Liver (tissue), 9 donors: ENCODE results near the gene M6PR. TPM values are rescaled to one million over a fixed set of nuclear protein-coding genes. Genes with fewer than 3 reads are reported as not detected.
"Not testable (repeated sequence)": the region's sequence is repeated elsewhere in the genome, so short reads cannot be mapped to it uniquely, and the experiment has no call there.

Experiments
- DNase-seq: peaks from one replicate; pipeline ENCODE4 v3.0.0-alpha.2; 2017; ENCODE audit warnings: low spot score
- H3K27ac ChIP-seq, 2 donors: one replicate each; pipeline ENCODE4 v1.7.0; 2013; ENCODE audit warnings: inconsistent platforms in 2 of 2, low read length in 2 of 2, control low read depth in 1 of 2, low read depth in 1 of 2, mild to moderate bottlenecking in 1 of 2
- H3K27me3 ChIP-seq, 4 donors: one replicate each; pipeline versions ENCODE4 v1.6.1 to v1.7.0; 2013; ENCODE audit warnings: low read length in 3 of 4, inconsistent platforms in 1 of 4, mild to moderate bottlenecking in 1 of 4, moderate library complexity in 1 of 4; ENCODE audit not compliant: control insufficient read depth in 4 of 4, insufficient read depth in 4 of 4
- H3K36me3 ChIP-seq, 4 donors: one replicate each; pipeline versions ENCODE4 v1.6.1 to v1.7.0; 2013; ENCODE audit warnings: low read length in 3 of 4, mild to moderate bottlenecking in 3 of 4, low read depth in 1 of 4, moderate library complexity in 1 of 4; ENCODE audit not compliant: control insufficient read depth in 4 of 4, insufficient read depth in 3 of 4
- H3K4me1 ChIP-seq, 4 donors: one replicate each; pipeline versions ENCODE4 v1.6.1 to v1.7.0; 2013; ENCODE audit warnings: low read length in 3 of 4, mild to moderate bottlenecking in 3 of 4, moderate library complexity in 1 of 4; ENCODE audit not compliant: control insufficient read depth in 4 of 4, insufficient read depth in 4 of 4
- H3K4me3 ChIP-seq, 3 donors: one replicate each; pipeline versions ENCODE4 v1.6.1 to v1.7.0; 2013; ENCODE audit warnings: low read length in 3 of 3, control low read depth in 1 of 3, low read depth in 1 of 3, mild to moderate bottlenecking in 1 of 3
- H3K9ac ChIP-seq, 2 donors: one replicate each; pipeline ENCODE4 v1.7.0; 2013; ENCODE audit warnings: low read length in 2 of 2, mild to moderate bottlenecking in 2 of 2, moderate library complexity in 2 of 2, control low read depth in 1 of 2, low read depth in 1 of 2
- H3K9me3 ChIP-seq, 4 donors: one replicate each; pipeline versions ENCODE4 v1.6.1 to v1.7.0; 2013; ENCODE audit warnings: low read length in 3 of 4; ENCODE audit not compliant: control insufficient read depth in 4 of 4
- FOXA1 ChIP-seq: IDR thresholded peaks from 2 replicates; pipeline ENCODE4 v1.6.1; 2016; ENCODE audit warnings: antibody characterized with exemption
- FOXA2 ChIP-seq: IDR thresholded peaks from 2 replicates; pipeline ENCODE4 v1.6.1; 2016; ENCODE audit warnings: antibody characterized with exemption
- HNF4A ChIP-seq, 2 donors: conservative IDR thresholded peaks; 2 replicates each; pipeline ENCODE4 v1.6.1; 2016; ENCODE audit warnings: antibody characterized with exemption in 2 of 2, mild to moderate bottlenecking in 2 of 2
- JUND ChIP-seq, 2 donors: IDR thresholded peaks; 2 replicates each; pipeline ENCODE4 v1.6.1; 2016; ENCODE audit warnings: antibody characterized with exemption in 2 of 2
- NR2F2 ChIP-seq: IDR thresholded peaks from 2 replicates; pipeline ENCODE4 v1.6.1; 2016; ENCODE audit warnings: antibody characterized with exemption
- RAD21 ChIP-seq, 2 donors: IDR thresholded peaks; 2 replicates each; pipeline ENCODE4 v1.6.1; 2016; ENCODE audit warnings: antibody characterized with exemption in 2 of 2, mild to moderate bottlenecking in 2 of 2
- RXRA ChIP-seq, 2 donors: IDR thresholded peaks; 2 replicates each; pipeline ENCODE4 v1.6.1; 2017 to 2018; ENCODE audit warnings: antibody characterized with exemption in 2 of 2, mild to moderate bottlenecking in 1 of 2
- TAF1 ChIP-seq: conservative IDR thresholded peaks from 2 replicates; pipeline ENCODE4 v1.6.1; 2016; ENCODE audit warnings: antibody characterized with exemption, mild to moderate bottlenecking
- YY1 ChIP-seq: IDR thresholded peaks from 2 replicates; pipeline ENCODE4 v1.6.1; 2016; ENCODE audit warnings: antibody characterized with exemption, mild to moderate bottlenecking
- WGBS: extraction: QIAGEN DNeasy Blood & Tissue Kit; methylation state at CpG from one replicate; pipeline ENCODE4 v1.1.7; 2013; 5-methylcytosine and 5-hydroxymethylcytosine counted together
- polyA plus RNA-seq, 2 donors: library from polyadenylated mRNA; stranded (reverse) in 1 of 2; unstranded in 1 of 2; fragments of 200-250 nt in 1 of 2; fragments of >200 nt in 1 of 2; fragmentation: Nextera tagmentation in 1 of 2; extraction: Ambion mirVana in 1 of 2; gene quantifications; one replicate each; pipeline versions ENCODE4 v1.2.1 to v1.2.3, GENCODE V29; 2013 to 2015
- total RNA-seq, 2 donors: library from RNA; depleted of rRNA; stranded (reverse); fragments of >200 nt; gene quantifications; one replicate each; pipeline ENCODE4 v1.2.3, GENCODE V29; 2014
- TF ChIP-seq, protein P1 (sequence below): IDR thresholded peaks from 2 replicates; pipeline ENCODE4 v1.6.1; 2016; ENCODE audit warnings: antibody characterized with exemption
- TF ChIP-seq, protein P2 (sequence below): fragments of 150-350 bp; IDR thresholded peaks from 2 replicates; pipeline ENCODE4 v1.5.1; 2017; ENCODE audit warnings: improper control_type of control experiment, low read depth, low read length; ENCODE audit not compliant: missing input control
- TF ChIP-seq, protein P3 (sequence below): IDR thresholded peaks from 2 replicates; pipeline ENCODE4 v1.6.1; 2016; ENCODE audit warnings: antibody characterized with exemption, mild to moderate bottlenecking
- TF ChIP-seq, protein P4 (sequence below): IDR thresholded peaks from 2 replicates; pipeline ENCODE4 v1.6.1; 2016; ENCODE audit warnings: antibody characterized with exemption
- donor health status: healthy.
- donor health status: healthy.
- donor health status: healthy.
- donor health status: healthy.
- donor health status: healthy.

Gene M6PR
- total and polyA plus RNA-seq, 4 donors = 38.7 to 118 (median 46.7) TPM

DNA sequence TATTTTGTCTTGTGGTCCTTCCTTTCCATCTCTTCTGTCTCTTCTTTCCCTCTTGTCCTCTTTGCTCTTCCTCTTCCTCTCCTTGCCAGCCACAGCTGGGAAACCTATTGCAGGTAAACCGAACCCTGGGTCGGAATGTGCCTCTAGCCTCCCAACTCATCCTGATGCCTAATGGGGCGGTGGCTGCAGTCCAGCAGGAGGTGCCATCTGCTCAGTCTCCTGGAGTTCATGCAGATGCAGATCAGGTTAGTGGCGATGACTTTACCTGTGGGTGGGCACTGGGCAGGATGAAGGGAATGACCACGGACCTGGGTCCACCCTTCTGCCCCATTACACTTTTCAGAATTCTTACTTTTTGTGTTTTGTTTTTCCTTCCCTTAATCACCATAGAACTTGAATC lies 26.9 kb downstream of the M6PR start:
- WGBS = 97% methylated on average over 5 of the region's 5 CpGs
- DNase-seq = no peak
- Histone ChIP-seq H3K27me3 (no peaks in the 10 kb centered on the region), H3K4me3 (no peak overlapping the region), H3K9me3 (no peaks in the 10 kb centered on the region), H3K36me3 (peaks cover 0 to 7% (median 2%) of the 10 kb centered on the region in 4 donors), H3K4me1 (no peaks in the 10 kb centered on the region), H3K9ac (no peak overlapping the region), H3K27ac (no peak overlapping the region)
- TF ChIP-seq, protein P1, sequence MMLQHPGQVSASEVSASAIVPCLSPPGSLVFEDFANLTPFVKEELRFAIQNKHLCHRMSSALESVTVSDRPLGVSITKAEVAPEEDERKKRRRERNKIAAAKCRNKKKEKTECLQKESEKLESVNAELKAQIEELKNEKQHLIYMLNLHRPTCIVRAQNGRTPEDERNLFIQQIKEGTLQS = no peak
- TF ChIP-seq RXRA (IDR thresholded peaks at IDR 0.05) (no peak), RAD21 (IDR thresholded peaks at IDR 0.05) (peak in 1 of 2 donors; percentile 25), YY1 (no peak), FOXA1 (no peak)
- TF ChIP-seq, protein P2, sequence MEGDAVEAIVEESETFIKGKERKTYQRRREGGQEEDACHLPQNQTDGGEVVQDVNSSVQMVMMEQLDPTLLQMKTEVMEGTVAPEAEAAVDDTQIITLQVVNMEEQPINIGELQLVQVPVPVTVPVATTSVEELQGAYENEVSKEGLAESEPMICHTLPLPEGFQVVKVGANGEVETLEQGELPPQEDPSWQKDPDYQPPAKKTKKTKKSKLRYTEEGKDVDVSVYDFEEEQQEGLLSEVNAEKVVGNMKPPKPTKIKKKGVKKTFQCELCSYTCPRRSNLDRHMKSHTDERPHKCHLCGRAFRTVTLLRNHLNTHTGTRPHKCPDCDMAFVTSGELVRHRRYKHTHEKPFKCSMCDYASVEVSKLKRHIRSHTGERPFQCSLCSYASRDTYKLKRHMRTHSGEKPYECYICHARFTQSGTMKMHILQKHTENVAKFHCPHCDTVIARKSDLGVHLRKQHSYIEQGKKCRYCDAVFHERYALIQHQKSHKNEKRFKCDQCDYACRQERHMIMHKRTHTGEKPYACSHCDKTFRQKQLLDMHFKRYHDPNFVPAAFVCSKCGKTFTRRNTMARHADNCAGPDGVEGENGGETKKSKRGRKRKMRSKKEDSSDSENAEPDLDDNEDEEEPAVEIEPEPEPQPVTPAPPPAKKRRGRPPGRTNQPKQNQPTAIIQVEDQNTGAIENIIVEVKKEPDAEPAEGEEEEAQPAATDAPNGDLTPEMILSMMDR = no peak
- TF ChIP-seq, protein P3, sequence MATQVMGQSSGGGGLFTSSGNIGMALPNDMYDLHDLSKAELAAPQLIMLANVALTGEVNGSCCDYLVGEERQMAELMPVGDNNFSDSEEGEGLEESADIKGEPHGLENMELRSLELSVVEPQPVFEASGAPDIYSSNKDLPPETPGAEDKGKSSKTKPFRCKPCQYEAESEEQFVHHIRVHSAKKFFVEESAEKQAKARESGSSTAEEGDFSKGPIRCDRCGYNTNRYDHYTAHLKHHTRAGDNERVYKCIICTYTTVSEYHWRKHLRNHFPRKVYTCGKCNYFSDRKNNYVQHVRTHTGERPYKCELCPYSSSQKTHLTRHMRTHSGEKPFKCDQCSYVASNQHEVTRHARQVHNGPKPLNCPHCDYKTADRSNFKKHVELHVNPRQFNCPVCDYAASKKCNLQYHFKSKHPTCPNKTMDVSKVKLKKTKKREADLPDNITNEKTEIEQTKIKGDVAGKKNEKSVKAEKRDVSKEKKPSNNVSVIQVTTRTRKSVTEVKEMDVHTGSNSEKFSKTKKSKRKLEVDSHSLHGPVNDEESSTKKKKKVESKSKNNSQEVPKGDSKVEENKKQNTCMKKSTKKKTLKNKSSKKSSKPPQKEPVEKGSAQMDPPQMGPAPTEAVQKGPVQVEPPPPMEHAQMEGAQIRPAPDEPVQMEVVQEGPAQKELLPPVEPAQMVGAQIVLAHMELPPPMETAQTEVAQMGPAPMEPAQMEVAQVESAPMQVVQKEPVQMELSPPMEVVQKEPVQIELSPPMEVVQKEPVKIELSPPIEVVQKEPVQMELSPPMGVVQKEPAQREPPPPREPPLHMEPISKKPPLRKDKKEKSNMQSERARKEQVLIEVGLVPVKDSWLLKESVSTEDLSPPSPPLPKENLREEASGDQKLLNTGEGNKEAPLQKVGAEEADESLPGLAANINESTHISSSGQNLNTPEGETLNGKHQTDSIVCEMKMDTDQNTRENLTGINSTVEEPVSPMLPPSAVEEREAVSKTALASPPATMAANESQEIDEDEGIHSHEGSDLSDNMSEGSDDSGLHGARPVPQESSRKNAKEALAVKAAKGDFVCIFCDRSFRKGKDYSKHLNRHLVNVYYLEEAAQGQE = no peak
- TF ChIP-seq, protein P4, sequence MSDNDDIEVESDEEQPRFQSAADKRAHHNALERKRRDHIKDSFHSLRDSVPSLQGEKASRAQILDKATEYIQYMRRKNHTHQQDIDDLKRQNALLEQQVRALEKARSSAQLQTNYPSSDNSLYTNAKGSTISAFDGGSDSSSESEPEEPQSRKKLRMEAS = no peak

DNA sequence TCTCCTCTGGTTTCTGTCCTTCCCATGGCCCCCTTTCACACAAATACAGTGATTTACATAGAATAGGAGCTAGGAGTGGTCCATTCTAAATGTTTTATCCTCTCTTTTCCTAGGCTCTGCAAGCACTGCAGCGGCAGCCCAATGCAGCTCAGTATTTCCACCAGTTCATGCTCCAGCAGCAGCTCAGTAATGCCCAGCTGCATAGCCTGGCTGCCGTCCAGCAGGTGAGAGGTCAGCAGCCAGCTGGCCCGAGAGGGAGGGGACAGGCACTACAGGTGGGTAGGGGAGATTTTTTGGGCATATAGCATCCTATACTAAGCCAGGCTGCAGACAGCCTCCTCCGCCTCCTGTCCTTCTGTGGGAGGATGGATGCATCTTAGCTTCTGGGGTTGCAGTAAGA lies 29.8 kb downstream of the M6PR start:
- H3K36me3 ChIP-seq = not testable (repeated sequence)

DNA sequence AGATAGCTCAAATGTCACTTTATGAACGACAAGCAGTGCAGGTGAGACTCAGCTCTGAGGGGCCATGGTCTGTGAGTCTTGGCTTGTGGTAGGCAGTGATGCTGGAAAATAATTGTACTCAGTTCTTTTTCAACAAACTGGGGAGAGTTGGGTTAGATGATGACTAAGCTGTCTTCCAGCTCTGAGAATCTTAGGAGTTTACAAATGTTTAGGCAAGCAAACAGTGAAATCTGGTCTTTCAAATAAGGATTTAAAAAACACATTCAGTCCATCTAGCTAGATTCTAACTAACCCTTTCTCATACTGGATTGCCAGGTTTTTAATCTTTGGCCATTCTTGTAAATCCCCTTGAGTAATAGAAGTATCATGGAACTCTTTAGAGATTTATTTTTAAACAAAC lies 31.7 kb downstream of the M6PR start:
- no peak overlapping the region for H3K9ac ChIP-seq
- no peak overlapping the region for H3K27ac ChIP-seq
- WGBS = 90% methylated on average over 1 of the region's 1 CpG
- peaks cover 0 to 4% (median 2%) of the 10 kb centered on the region in 4 donors for H3K36me3 ChIP-seq
- H3K9me3 ChIP-seq = no peaks in the 10 kb centered on the region
- DNase-seq = no peak
- no peaks in the 10 kb centered on the region for H3K27me3 ChIP-seq
- peaks cover 2 to 8% (median 6%) of the 10 kb centered on the region in 4 donors for H3K4me1 ChIP-seq
- TF ChIP-seq YY1 (no peak), RAD21 (IDR thresholded peaks at IDR 0.05) (no peak), HNF4A (conservative IDR thresholded peaks at IDR 0.05) (no peak), NR2F2 (no peak), FOXA2 (no peak), FOXA1 (no peak), JUND (IDR thresholded peaks at IDR 0.05) (no peak), RXRA (IDR thresholded peaks at IDR 0.05) (no peak), TAF1 (no peak)
- TF ChIP-seq, protein P4 = no peak
- TF ChIP-seq, protein P3 = no peak
- H3K4me3 ChIP-seq = no peak overlapping the region

More for the DNA sequence above, 29.8 kb downstream of the M6PR start:
- not testable (repeated sequence) for DNase-seq, H3K4me1 ChIP-seq, H3K9ac ChIP-seq, H3K27ac ChIP-seq, H3K4me3 ChIP-seq, H3K27me3 ChIP-seq, H3K9me3 ChIP-seq
- WGBS = 74% methylated on average over 4 of the region's 4 CpGs
